Activated effector memory CD4-positive, alpha-beta T cell treated with anti-CD3 and anti-CD28 coated beads, Interleukin-2, amount 50 U/mL, for 16 hours (primary cell): ENCODE results near the gene SLC4A2.

Source experiments
- DNase-seq: peaks from one replicate; pipeline ENCODE4 v3.0.0-alpha.2; 2020

Gene SLC4A2

GRCh38 chr7:151095828-151096475, 36.6 kb downstream of the SLC4A2 start:
- no peak for DNase-seq

- no peak for DNase-seq
Measured at GRCh38 chr7:151099486-151100211, 40.3 kb downstream of the SLC4A2 start.

- DNase-seq, result no peak
Measured at GRCh38 chr7:151100921-151101320, 41.5 kb downstream of the SLC4A2 start.

GRCh38 chr7:151101621-151102396, 42.4 kb downstream of the SLC4A2 start:
- no peak for DNase-seq

GRCh38 chr7:151102991-151103390, 43.6 kb downstream of the SLC4A2 start:
- no peak for DNase-seq

GRCh38 chr7:151103973-151104372, 44.6 kb downstream of the SLC4A2 start:
- no peak for DNase-seq

- DNase-seq, result no peak
Measured at GRCh38 chr7:151104411-151105235, 45.2 kb downstream of the SLC4A2 start.

GRCh38 chr7:151107882-151108281, 48.5 kb downstream of the SLC4A2 start:
- no peak for DNase-seq

GRCh38 chr7:151109094-151110048, 50.0 kb downstream of the SLC4A2 start:
- no peak for DNase-seq

- no peak for DNase-seq
Measured at GRCh38 chr7:151110236-151110940, 51.0 kb downstream of the SLC4A2 start.

- DNase-seq, result peak; percentile 90
Measured at GRCh38 chr7:151110941-151111645, 51.7 kb downstream of the SLC4A2 start.

- no peak for DNase-seq
Measured at GRCh38 chr7:151113344-151114150, 54.2 kb downstream of the SLC4A2 start.

- DNase-seq, result no peak
Measured at GRCh38 chr7:151114151-151115090, 55.0 kb downstream of the SLC4A2 start.

GRCh38 chr7:151115121-151115835, 55.9 kb downstream of the SLC4A2 start:
- DNase-seq, result peak; percentile 78

GRCh38 chr7:151115836-151116418, 56.5 kb downstream of the SLC4A2 start:
- DNase-seq, result peak; percentile 66

- DNase-seq, result no peak
Measured at GRCh38 chr7:151116603-151117440, 57.4 kb downstream of the SLC4A2 start.
